NCI-H1105 (cell line): ENCODE results near the gene TIGD1.
"Not testable (repeated sequence)": the region's sequence is repeated elsewhere in the genome, so short reads cannot be mapped to it uniquely, and the experiment has no call there.

ENCODE experiments used
- DNase-seq: peaks from one replicate; lab custom pipeline; 2025; lab: John Stamatoyannopoulos, UW

The TIGD1 gene

DNA sequence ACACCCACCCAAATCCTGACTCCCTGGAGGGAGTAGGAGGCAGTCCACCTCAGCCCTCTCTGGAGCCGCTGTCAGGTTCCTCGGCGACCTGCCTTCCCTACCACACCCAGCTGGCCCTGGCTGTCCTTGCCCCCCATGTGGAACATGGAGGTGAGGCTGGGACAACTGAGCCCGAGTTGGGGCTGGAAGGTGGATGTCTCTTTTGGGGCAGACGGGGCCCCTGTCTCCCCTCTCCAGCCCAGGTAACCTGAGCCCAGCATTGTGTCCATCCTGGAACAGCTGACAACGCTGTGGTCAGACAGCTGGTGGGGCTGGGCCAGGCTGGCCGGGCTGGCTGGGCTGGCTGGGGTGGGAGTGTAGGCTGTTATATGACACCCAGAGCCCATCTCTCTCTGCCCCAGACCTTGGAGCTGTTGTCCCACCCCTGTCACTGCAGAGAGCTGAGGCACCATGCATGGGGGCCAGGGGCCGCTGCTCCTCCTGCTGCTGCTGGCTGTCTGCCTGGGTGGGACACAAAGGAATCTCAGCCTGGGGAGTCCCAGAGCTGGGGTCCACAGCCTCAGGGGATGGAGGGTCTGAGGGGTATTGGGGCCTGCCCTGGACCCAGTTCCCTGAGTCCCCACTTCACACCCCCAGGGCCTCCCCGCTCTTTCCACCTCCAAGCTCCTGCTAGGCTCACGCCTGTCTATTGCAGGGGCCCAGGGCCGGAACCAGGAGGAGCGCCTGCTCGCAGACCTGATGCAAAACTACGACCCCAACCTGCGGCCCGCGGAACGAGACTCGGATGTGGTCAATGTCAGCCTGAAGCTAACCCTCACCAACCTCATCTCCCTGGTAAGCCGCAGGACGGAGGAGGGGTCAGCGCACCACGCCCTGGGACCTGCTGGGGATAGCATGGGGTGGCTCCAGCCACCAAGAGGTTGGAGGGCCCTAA, 10.8 kb downstream of the TIGD1 start, which contains the start of gene CHRNG:
CHRNG (plus strand) TSS at position 395 of the 934 bp plus-strand sequence; CDS start at position 451, 56 bp downstream.
- DNase-seq, result no peak

DNA sequence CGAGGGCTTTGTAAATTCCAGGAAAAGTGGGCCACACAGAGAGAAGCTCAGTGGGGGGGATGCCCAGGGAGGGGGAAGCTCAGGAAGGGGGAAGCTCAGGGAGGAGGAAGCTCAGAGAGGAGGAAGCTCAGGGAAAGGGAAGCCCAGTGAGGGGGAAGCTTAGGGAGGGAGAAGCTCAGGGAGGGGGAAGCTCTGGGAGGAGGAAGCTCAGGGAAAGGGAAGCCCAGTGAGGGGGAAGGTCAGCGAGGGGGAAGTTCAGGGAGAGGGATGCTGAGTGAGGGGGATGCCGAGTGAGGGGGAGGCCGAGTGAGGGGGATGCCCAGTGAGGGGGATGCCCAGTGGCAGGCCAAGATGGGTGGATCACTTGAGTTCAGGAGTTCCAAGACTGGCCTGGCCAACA, 11.7 kb downstream of the TIGD1 start:
- DNase-seq, result no peak

DNA sequence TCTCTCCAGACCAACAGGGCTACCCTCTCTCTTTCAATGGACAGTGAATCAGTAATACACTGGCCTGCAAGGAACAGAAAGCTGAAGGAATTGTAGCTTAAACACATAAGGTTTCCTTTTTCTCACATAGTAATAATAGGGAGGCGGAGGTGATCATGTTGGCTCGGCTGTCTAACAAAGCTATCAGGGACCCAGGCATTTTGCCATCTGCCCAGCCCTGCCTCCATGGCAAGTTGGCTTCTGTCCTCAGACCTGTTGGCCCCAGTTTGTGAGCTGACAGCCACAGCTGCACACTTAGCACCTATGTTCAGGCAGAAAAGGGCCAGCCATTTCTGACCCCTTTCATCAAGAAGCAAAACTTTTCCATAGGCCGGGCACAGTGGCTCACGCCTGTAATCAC, 12.9 kb downstream of the TIGD1 start:
- no peak for DNase-seq

DNA sequence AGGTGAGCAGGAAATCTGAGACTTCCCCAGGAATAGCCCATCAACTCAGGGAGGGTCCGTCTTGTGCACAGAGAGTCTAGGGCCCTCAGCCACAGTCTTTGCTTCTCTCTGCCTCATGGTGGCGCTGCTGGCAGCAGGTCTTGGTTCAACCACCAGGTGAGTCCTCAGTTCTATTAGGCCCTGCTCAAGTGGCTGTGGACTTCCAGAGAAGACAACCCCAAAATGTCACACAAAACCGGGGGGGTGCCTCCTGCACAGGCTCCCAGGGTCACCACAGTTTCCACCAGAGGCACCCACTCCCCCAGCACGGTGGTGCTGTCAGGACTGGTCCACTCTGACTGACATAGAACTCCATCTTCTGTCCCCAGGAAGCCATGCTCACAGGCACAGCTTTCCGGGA, 13.3 kb downstream of the TIGD1 start:
- no peak for DNase-seq

DNA sequence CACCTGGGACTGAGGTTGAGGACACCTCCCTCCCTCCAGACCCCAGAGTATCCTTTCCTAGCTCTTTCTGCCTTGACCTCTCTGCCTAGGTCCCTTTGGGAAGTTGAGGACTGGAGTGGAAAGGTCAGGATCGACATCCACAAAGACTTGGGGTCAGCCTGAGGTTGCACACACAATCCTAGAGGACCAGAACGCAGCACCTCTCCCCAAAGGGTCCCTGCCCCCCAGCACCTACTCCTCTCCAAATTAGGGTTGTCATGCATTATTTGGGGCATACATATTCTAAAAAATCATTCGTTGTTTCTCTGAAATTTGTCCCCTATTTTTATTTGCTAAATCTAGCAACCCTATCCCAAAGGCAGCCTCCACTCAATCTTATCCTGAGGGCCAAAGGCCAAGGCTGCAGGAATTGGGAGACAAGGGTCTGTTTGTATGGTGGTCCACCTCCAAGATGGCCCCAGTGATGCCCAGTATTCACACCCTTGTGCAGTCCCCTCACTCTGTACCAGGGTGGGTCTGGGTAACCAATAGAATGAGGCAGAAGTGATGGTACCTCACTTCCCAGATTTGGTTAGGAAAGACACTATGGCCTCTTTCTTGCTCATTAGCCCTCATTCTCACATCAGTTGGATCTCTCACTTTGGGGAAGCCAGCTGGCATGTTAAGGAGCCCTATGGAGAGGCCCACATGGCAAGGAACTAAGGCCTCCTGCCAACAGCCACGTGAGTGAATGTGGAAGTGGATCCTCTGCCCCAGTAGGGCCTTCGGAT, 14.4 kb downstream of the TIGD1 start:
- DNase-seq, result no peak

DNA sequence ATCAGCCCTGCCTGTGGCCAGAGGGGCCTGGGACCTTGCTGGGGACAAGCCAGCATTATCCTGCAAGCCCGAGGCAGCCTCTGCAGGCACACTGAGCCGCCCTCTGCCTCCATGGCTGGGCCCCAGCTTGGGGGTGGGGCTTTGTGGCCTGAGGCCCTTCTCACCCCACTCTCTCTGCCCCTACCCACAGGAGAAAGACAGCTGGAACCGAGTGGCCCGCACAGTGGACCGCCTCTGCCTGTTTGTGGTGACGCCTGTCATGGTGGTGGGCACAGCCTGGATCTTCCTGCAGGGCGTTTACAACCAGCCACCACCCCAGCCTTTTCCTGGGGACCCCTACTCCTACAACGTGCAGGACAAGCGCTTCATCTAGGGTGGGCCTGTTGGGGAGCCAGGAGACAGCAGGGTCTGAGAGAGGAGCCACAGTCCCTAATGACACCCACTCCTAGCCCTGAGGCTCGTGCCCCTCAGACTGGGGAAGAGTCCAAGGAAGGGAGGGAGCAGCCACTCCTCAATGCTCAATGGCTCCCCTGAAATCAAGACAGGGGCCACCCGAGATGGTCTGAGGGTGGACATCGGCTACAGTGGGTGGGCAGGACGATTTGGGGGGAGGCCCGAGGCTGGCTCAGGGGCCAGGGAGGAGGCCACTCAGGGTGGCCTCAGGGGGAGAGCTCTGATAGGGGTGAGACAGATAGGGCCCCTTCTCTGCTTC, 15.3 kb downstream of the TIGD1 start:
- no peak for DNase-seq

DNA sequence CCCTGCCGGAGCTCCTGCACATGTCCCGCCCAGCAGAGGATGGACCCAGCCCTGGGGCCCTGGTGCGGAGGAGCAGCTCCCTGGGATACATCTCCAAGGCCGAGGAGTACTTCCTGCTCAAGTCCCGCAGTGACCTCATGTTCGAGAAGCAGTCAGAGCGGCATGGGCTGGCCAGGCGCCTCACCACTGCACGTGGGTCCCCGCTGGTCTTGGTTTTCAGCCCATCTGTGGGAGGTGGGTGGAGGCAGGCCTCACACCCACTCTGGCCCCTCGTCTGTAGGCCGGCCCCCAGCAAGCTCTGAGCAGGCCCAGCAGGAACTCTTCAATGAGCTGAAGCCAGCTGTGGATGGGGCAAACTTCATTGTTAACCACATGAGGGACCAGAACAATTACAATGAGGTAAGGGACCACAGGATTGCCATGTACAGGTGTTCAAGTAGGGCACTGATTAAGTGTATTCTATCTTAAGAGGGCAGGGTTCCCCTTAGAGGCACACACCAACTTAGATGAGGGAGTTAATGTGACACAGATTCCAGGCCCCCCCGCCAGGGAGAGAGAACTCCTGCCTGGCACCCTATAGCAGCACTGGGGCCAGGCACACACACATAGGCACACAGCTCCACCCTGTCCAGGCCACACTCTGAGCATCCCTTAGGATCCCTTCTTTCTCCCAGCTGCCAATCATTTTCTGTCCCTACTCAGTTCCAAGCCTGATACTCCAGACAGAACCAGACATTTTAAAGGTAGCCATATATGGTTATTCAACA, 16.2 kb downstream of the TIGD1 start:
- no peak for DNase-seq

DNA sequence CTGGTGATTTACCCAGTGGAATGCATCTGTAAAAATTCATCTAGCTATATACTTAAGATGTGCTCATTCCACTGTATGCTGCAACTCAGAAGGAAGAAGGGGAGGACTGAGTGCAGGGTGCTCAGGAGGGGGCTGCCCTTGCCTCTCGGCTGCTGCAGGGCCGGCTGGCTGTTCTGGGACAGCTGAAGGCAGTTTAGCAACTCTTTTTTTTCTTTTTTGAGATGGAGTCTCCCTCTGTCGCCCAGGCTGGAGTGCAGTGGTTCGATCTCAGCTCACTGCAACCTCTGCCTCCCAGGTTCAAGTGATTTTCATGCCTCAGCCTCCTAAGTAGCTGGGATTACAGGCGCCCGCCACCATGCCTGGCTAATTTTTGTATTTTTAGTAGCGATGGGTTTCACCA, 17.5 kb downstream of the TIGD1 start:
- DNase-seq, result not testable (repeated sequence)

DNA sequence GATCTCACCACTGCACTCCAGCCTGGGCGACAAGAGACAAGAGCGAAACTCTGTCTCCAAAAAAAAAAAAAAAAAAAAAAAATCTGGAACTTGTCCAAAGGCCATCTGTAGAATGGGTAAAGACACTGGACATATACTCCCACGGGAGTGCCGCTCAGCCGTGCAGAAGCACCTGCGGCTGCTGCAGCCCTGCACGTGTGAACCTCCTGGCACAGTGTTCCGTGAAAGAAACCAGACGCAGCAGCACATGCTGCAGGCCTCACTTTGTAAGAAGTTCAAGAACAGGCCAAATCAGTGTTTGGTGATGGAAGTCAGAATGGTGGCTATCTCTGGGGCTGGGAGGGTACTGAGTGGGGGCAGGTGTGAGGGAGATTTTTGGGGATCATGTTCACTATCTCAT, 17.9 kb downstream of the TIGD1 start:
- DNase-seq, result no peak

DNA sequence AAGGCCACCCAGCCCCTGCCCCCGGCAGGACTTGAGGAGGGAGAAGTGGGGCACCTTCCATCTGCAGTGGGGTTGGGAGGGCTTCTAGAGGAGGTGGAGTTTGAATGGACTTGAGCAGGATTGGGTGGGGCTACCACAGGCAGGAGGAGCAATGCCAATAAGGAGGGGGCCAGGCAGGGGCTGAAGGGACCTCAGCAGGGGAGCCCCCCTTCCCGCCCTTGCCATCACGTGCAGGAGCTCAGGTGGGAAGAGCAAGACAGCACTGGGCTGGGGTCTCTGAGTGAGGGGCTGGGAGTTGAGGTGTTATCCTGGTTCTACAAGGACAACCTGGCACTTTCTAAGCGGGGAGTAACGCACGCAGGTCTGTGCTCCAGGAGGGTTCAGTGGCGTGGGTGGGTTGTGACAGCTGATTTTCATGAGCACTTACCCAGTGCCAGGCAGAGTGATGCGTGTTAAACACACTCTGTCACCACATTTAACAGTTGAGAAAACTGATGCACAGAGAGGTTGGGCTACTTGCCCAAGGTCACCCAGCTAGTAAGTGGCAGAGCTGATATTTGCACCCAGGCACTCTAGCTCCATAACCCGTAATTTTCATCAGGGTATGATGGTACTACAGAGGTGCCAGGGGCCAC, 19.6 kb downstream of the TIGD1 start:
- DNase-seq, result no peak

DNA sequence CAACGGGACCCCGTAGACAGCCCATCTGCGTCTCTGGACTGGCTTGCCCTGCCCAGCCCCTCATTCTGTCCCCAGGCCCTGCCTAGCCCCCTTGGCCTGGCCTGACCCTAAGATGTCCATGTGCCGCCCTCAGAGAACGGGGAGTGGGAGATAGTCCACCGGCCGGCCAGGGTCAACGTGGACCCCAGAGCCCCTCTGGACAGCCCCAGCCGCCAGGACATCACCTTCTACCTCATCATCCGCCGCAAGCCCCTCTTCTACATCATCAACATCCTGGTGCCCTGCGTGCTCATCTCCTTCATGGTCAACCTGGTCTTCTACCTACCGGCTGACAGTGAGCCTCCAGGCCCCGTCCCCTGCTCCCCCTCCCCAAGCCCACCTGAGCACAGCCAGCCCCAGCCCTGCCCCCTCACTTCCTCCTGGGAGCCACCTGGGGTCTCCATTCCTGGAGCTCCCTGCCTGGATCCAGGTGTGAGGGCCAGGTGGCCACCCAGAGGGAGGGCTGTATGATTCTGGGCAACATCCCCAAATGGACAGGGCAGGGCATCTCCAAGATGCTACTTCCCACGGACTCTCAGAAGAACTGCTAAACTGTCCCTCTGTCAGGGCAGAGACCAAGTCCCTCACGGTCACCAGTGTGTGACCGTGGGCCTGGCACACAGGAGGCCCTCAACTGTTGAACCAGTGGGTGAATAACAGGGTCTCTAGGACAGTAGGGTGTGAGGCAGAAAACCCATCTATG, 20.4 kb downstream of the TIGD1 start:
- DNase-seq, result no peak

DNA sequence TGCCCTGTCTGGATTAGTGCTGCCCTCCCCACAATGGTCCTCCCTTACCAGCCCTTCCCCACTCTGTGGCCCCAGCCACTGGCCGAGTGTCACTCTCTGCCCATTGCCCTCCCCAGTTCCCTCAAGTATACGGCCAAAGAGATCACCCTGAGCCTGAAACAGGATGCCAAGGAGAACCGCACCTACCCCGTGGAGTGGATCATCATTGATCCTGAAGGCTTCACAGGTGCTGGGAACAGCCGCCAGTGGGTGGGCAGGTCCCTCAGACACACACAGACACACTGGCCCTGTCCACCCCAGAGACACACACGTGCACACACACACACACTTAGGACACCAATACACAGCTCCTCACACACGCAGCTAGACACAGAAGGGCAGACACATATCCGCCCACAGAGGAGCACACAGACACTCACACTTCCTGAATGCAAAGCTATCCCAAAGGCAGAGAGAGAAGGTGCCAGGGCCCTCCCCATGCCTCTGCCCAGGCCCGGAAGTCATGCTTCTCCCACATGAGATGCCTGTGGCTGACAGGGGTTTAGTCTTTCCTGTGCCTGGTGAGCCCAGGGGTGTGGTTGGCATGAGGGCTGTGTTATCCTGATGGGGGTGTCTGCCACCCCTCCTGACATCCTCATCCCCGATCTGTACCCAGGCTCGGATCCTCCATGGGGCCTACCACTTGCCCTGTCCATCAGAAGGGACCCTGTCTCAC, 21.5 kb downstream of the TIGD1 start:
- no peak for DNase-seq

DNA sequence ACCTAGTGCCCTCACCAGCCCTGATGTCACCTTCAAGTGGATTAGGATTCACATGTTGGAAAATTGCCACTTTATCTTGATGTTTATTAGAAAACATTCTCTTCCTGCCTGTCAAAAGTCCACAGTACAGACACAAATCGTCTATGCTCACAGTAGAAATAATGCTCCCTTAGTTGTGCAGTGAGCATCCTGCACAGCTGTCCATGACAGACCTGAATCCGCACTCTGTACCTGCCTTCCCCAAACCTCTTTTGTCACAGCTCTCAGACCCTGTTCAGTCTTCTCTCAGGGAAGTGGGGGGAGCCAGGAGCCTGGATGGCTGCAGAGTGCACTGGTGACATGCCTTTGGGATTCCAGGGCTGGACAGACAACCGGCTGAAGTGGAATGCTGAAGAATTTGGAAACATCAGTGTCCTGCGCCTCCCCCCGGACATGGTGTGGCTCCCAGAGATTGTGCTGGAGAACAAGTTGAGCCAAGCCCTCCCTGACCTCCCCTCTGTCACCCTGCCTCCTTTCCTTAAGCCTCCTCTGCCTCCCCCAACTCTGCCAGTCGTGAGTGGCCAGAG, 22.4 kb downstream of the TIGD1 start:
- no peak for DNase-seq

DNA sequence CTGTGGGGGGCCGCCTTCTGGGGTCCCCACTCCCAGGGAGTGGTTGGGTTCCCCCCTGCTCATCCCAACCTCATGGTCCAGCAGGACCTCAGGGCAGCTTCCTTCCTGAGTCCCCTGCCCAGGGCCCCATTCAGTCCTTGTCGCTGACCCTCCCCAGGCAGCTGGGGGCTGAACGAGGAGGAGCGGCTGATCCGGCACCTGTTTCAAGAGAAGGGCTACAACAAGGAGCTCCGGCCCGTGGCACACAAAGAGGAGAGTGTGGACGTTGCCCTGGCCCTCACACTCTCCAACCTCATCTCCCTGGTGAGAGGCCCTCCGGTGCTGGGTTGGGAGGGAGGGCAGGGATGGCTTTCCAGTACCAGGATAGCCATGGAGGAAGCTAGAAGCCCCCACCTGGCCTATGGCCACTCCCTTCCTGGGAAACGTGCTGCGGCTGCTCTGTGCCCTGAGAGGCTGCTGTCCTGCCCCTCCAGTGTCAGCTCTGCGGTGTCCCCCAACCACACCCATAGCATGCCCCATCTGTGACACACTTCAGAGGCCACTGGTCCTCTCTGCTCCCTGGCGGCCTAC, 23.9 kb downstream of the TIGD1 start:
- DNase-seq, result no peak

DNA sequence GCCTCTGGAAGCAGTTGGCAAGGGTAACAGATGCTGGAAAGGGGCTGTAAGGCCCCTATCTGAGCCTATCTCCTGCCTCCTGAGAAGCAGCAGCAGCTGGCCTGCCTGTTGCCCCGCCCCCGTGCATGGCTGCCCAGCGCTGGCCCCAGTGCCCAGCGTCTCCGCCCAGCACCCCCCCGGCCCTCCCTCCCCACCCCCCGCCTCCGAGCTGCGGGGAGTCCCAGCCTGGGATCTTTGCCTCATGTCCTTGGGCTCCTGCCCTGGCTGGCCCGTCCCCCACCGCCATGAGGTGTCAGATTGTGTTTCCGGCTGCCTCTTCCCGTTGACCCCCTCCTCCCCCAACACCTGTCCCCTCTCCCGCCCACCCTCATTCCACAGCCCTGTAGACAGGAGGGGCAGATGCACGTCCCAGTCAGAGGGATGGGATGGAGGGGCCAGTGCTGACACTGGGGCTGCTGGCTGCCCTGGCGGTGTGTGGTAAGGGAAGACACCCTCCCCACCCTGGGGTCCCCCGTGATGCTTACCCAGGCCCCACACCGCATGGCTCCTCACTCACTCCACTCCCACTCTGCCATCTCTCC, 24.5 kb downstream of the TIGD1 start, which contains the start of gene CHRND:
CHRND (plus strand) TSS at position 370 of the 581 bp plus-strand sequence; CDS start at position 426, 56 bp downstream.
- DNase-seq, result no peak

DNA sequence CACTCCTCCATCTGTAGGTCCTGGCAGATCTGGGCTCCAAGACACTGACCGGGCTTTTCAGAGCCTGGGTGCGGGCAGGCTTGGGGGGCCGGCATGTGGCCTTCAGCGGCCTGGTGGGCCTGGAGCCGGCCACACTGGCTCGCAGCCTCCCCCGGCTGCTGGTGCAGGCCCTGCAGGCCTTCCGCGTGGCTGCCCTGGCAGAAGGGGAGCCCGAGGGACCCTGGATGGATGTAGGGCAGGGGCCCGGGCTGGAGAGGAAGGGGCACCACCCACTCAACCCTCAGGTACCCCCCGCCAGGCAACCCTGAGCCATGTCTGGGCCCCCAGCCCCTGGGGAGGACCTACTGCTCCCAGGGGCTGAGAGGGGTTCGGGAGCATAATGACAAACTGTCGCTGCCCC, 25.2 kb downstream of the TIGD1 start:
- no peak for DNase-seq

DNA sequence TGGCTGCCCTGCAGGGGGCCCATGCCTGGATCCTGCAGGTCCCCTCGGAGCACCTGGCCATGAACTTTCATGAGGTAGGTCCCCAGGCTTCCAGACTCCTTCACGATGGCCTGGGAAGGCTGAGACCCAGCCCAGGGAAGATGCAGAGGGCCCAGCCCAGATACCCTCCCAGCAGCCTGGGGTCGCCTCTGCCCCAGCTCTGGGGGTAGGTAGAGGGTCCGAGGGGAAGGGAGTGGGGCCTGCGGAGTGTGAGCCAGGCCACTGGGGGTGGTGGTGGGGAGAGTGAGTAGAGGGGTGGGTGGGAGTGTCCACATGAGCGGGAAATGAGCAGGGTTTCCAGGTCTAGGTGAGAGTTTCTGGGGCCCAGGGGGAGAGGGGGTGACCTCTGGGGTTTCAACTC, 25.6 kb downstream of the TIGD1 start:
- no peak for DNase-seq
